ENCODE results near the gene MLXIPL. TPM values are rescaled to one million over a fixed set of nuclear protein-coding genes. Genes with fewer than 3 reads are reported as not detected.
"Not testable (repeated sequence)": the region's sequence is repeated elsewhere in the genome, so short reads cannot be mapped to it uniquely, and the experiment has no call there.

Gene MLXIPL
- total and polyA plus RNA-seq, 4 donors: 50.3 to 384 (median 232) TPM

GRCh38 chr7:73611017-73611555 lies 13.2 kb downstream of the MLXIPL start:
- Histone ChIP-seq H3K36me3 (ENCODE audit: control insufficient read depth in 4 of 4, insufficient read depth in 3 of 4, low read depth in 1 of 4, low read length in 3 of 4) (peaks cover 5 to 9% (median 9%) of the 10 kb centered on the region in 4 donors), H3K4me3 (ENCODE audit: low read depth in 1 of 3, low read length in 3 of 3) (no peak overlapping the region), H3K4me1 (ENCODE audit: control insufficient read depth in 4 of 4, insufficient read depth in 4 of 4, low read length in 3 of 4) (peaks cover 28 to 76% (median 65%) of the 10 kb centered on the region in 4 donors), H3K27ac (ENCODE audit: low read depth in 1 of 2, low read length in 2 of 2) (peak overlapping the region; percentile 43), H3K9ac (ENCODE audit: low read depth in 1 of 2, low read length in 2 of 2) (no peak overlapping the region), H3K27me3 (ENCODE audit: control insufficient read depth in 4 of 4, insufficient read depth in 4 of 4, low read length in 3 of 4) (no peaks in the 10 kb centered on the region), H3K9me3 (ENCODE audit: control insufficient read depth in 4 of 4, low read length in 3 of 4) (no peaks in the 10 kb centered on the region)
- no peak for DNase-seq (ENCODE audit: low spot score)
- TF ChIP-seq MAX (IDR thresholded peaks at IDR 0.05): no peak
- TF ChIP-seq, protein P1, sequence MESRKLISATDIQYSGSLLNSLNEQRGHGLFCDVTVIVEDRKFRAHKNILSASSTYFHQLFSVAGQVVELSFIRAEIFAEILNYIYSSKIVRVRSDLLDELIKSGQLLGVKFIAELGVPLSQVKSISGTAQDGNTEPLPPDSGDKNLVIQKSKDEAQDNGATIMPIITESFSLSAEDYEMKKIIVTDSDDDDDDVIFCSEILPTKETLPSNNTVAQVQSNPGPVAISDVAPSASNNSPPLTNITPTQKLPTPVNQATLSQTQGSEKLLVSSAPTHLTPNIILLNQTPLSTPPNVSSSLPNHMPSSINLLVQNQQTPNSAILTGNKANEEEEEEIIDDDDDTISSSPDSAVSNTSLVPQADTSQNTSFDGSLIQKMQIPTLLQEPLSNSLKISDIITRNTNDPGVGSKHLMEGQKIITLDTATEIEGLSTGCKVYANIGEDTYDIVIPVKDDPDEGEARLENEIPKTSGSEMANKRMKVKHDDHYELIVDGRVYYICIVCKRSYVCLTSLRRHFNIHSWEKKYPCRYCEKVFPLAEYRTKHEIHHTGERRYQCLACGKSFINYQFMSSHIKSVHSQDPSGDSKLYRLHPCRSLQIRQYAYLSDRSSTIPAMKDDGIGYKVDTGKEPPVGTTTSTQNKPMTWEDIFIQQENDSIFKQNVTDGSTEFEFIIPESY (IDR thresholded peaks at IDR 0.05): no peak
- no peak for TF ChIP-seq GABPA (IDR thresholded peaks at IDR 0.05 in 1 of 2, conservative IDR thresholded peaks at IDR 0.05 in 1 of 2)
- TF ChIP-seq NR2F2 (IDR thresholded peaks at IDR 0.05): no peak
- TF ChIP-seq FOXA1 (IDR thresholded peaks at IDR 0.05): no peak
- no peak for TF ChIP-seq RXRA (IDR thresholded peaks at IDR 0.05)
- TF ChIP-seq HNF4A (conservative IDR thresholded peaks at IDR 0.05): no peak
- no peak for TF ChIP-seq JUND (IDR thresholded peaks at IDR 0.05)
- TF ChIP-seq ATF3 (IDR thresholded peaks at IDR 0.05): no peak
- TF ChIP-seq REST (IDR thresholded peaks at IDR 0.05): no peak
- no peak for TF ChIP-seq RAD21 (IDR thresholded peaks at IDR 0.05)
- TF ChIP-seq HNF4G (IDR thresholded peaks at IDR 0.05): no peak
- TF ChIP-seq TAF1 (conservative IDR thresholded peaks at IDR 0.05): no peak
- TF ChIP-seq CTCF (IDR thresholded peaks at IDR 0.05; ENCODE audit: low read depth, low read length, missing input control): no peak
- no peak for TF ChIP-seq EGR1 (IDR thresholded peaks at IDR 0.05; ENCODE audit: low read depth in 2 of 2)
- WGBS: 72% methylated on average over 11 of the region's 11 CpGs

- no peak for TF ChIP-seq REST (IDR thresholded peaks at IDR 0.05)
- TF ChIP-seq HNF4A (conservative IDR thresholded peaks at IDR 0.05): peak; percentile 27 to 69
- TF ChIP-seq ATF3 (IDR thresholded peaks at IDR 0.05): no peak
- TF ChIP-seq HNF4G (IDR thresholded peaks at IDR 0.05): peak; percentile 42
- peaks cover 4 to 9% (median 6%) of the 10 kb centered on the region in 4 donors for H3K36me3 ChIP-seq (ENCODE audit: control insufficient read depth in 4 of 4, insufficient read depth in 3 of 4, low read depth in 1 of 4, low read length in 3 of 4)
- 62% methylated on average over 4 of the region's 4 CpGs for WGBS
Observed at GRCh38 chr7:73610105-73610504, 14.2 kb downstream of the MLXIPL start.

DNA sequence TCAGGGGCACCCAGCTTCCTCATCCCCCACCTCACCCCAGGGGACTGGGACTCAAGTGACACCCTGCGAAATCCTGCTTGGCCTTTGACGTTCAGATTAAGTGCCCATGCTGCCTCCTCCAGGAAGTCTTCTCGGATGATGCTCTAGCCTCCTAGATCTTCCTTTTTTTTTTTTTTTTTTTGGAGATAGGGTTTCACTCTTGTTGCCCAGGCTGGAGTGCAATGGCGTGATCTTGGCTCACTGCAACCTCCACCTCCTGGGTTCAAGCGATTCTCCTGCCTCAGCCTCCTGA lies 16.7 kb downstream of the MLXIPL start:
- H3K36me3 ChIP-seq (ENCODE audit: control insufficient read depth in 4 of 4, insufficient read depth in 3 of 4, low read depth in 1 of 4, low read length in 3 of 4): not testable (repeated sequence)

More at GRCh38 chr7:73610105-73610504, 14.2 kb downstream of the MLXIPL start:
- Histone ChIP-seq H3K27me3 (ENCODE audit: control insufficient read depth in 4 of 4, insufficient read depth in 4 of 4, low read length in 3 of 4) (no peaks in the 10 kb centered on the region), H3K27ac (ENCODE audit: low read depth in 1 of 2, low read length in 2 of 2) (no peak overlapping the region), H3K9me3 (ENCODE audit: control insufficient read depth in 4 of 4, low read length in 3 of 4) (no peaks in the 10 kb centered on the region), H3K4me3 (ENCODE audit: low read depth in 1 of 3, low read length in 3 of 3) (no peak overlapping the region), H3K9ac (ENCODE audit: low read depth in 1 of 2, low read length in 2 of 2) (no peak overlapping the region), H3K4me1 (ENCODE audit: control insufficient read depth in 4 of 4, insufficient read depth in 4 of 4, low read length in 3 of 4) (peaks cover 22 to 72% (median 57%) of the 10 kb centered on the region in 4 donors)
- DNase-seq (ENCODE audit: low spot score): no peak

More for the DNA sequence above, 16.7 kb downstream of the MLXIPL start:
- 68% methylated on average over 5 of the region's 5 CpGs for WGBS
- not testable (repeated sequence) for H3K27ac ChIP-seq (ENCODE audit: low read depth in 1 of 2, low read length in 2 of 2); H3K27me3 ChIP-seq (ENCODE audit: control insufficient read depth in 4 of 4, insufficient read depth in 4 of 4, low read length in 3 of 4); H3K4me3 ChIP-seq (ENCODE audit: low read depth in 1 of 3, low read length in 3 of 3); H3K9ac ChIP-seq (ENCODE audit: low read depth in 1 of 2, low read length in 2 of 2); DNase-seq (ENCODE audit: low spot score); H3K9me3 ChIP-seq (ENCODE audit: control insufficient read depth in 4 of 4, low read length in 3 of 4)
- H3K4me1 ChIP-seq (ENCODE audit: control insufficient read depth in 4 of 4, insufficient read depth in 4 of 4, low read length in 3 of 4): peaks cover 22 to 48% (median 34%) of the 10 kb centered on the region in 4 donors

All from liver (tissue), 9 donors.